ENCODE results near the gene MARK2. TPM values are rescaled to one million over a fixed set of nuclear protein-coding genes. Genes with fewer than 3 reads are reported as not detected.

MARK2 gene
- total RNA-seq, 1 experiment from 2014 or later: 22.5 TPM

GRCh38 chr11:63940786-63941185 lies 101.9 kb downstream of the MARK2 start:
- in situ Hi-C loops (cut with HindIII; ENCODE audit: low sequenced_read_pairs): no loop called here
- no peak for DNase-seq (ENCODE audit: low spot score)

GRCh38 chr11:63941901-63942300 lies 103.0 kb downstream of the MARK2 start:
- in situ Hi-C loops (cut with HindIII; ENCODE audit: low sequenced_read_pairs): no loop called here
- DNase-seq (ENCODE audit: low spot score): no peak

- in situ Hi-C loops (cut with HindIII; ENCODE audit: low sequenced_read_pairs): no loop called here
- no peak for DNase-seq (ENCODE audit: low spot score)
Measured at GRCh38 chr11:63942803-63943202, 103.9 kb downstream of the MARK2 start.

- peak; percentile 61 for DNase-seq (ENCODE audit: low spot score)
- in situ Hi-C loops (cut with HindIII; ENCODE audit: low sequenced_read_pairs): no loop called here
Measured at GRCh38 chr11:63944987-63945386, 106.1 kb downstream of the MARK2 start.

GRCh38 chr11:63945477-63946163 lies 106.7 kb downstream of the MARK2 start:
- in situ Hi-C loops (cut with HindIII; ENCODE audit: low sequenced_read_pairs): no loop called here
- DNase-seq (ENCODE audit: low spot score): peak; percentile 88

- in situ Hi-C loops (cut with HindIII; ENCODE audit: low sequenced_read_pairs): no loop called here
- DNase-seq (ENCODE audit: low spot score): no peak
Measured at GRCh38 chr11:63951779-63952536, 113.0 kb downstream of the MARK2 start.

- in situ Hi-C loops (cut with HindIII; ENCODE audit: low sequenced_read_pairs): no loop called here
- DNase-seq (ENCODE audit: low spot score): no peak
Measured at GRCh38 chr11:63952570-63952969, 113.7 kb downstream of the MARK2 start.

- in situ Hi-C loops (cut with HindIII; ENCODE audit: low sequenced_read_pairs): no loop called here
Measured at GRCh38 chr11:63958008-63958407, 119.1 kb downstream of the MARK2 start.

More at GRCh38 chr11:63958008-63958407, 119.1 kb downstream of the MARK2 start:
- no peak for DNase-seq (ENCODE audit: low spot score)

Other genes starting within 250 kb of the MARK2 start
- gene PLAAT3, start 224.7 kb upstream of the MARK2 start, total RNA-seq (2014; rRNA removed; shearing (Covaris generic)): 19.6 and 26.9 TPM in 2 replicates
- 26.0 and 40.0 TPM in 2 replicates for gene ATL3, start 167.7 kb upstream of the MARK2 start, total RNA-seq (2014; rRNA removed; shearing (Covaris generic))
- 78.3 and 80.5 TPM in 2 replicates for gene RTN3, start 157.6 kb upstream of the MARK2 start, total RNA-seq (2014; rRNA removed; shearing (Covaris generic))
- gene ZFTA, start 70.3 kb upstream of the MARK2 start, total RNA-seq (2014; rRNA removed; shearing (Covaris generic)): 41.1 and 42.6 TPM in 2 replicates
- gene SPINDOC, start 25.7 kb upstream of the MARK2 start, total RNA-seq (2014; rRNA removed; shearing (Covaris generic)): 96.4 and 96.8 TPM in 2 replicates
- 53.3 and 54.9 TPM in 2 replicates for gene RCOR2, start 78.1 kb downstream of the MARK2 start, total RNA-seq (2014; rRNA removed; shearing (Covaris generic))
- gene NAA40, start 99.9 kb downstream of the MARK2 start, total RNA-seq (2014; rRNA removed; shearing (Covaris generic)): 44.2 and 50.7 TPM in 2 replicates
- gene COX8A, start 135.5 kb downstream of the MARK2 start, total RNA-seq (2014; rRNA removed; shearing (Covaris generic)): 499 and 536 TPM in 2 replicates
- gene OTUB1, start 147.3 kb downstream of the MARK2 start, total RNA-seq (2014; rRNA removed; shearing (Covaris generic)): 123 and 143 TPM in 2 replicates
- not detected in 2 replicates for gene FLRT1, start 196.8 kb downstream of the MARK2 start, total RNA-seq (2014; rRNA removed; shearing (Covaris generic))